Fibroblast of lung (primary cell): ENCODE data around the gene NAALADL1. TPM values are rescaled to one million over a fixed set of nuclear protein-coding genes. Genes with fewer than 3 reads are reported as not detected.

Experiments
- DNase-seq, 2 donors: peaks; one replicate each; pipeline versions ENCODE4 v3.0.0 to v3.0.0-alpha.2; 2010; ENCODE audit warnings: low read depth in 2 of 2
- H2AFZ ChIP-seq: 2 replicates; pipeline ENCODE4 v1.5.1; 2012; ENCODE audit warnings: low read length, control low read depth, inconsistent platforms
- H3K27ac ChIP-seq: 2 replicates; pipeline ENCODE4 v1.5.1; 2011; ENCODE audit warnings: low read length, control low read depth; ENCODE audit not compliant: insufficient read depth
- H3K27me3 ChIP-seq: 2 replicates; pipeline ENCODE4 v1.5.1; 2011; ENCODE audit warnings: mild to moderate bottlenecking, low read length; ENCODE audit not compliant: control insufficient read depth, insufficient read depth
- H3K36me3 ChIP-seq: 2 replicates; pipeline ENCODE4 v1.5.1; 2011; ENCODE audit warnings: low read length; ENCODE audit not compliant: control insufficient read depth, insufficient read depth
- H3K4me1 ChIP-seq: 2 replicates; pipeline ENCODE4 v1.5.1; 2011; ENCODE audit warnings: low read length; ENCODE audit not compliant: control insufficient read depth, insufficient read depth; ENCODE audit errors: extremely low read depth
- H3K4me2 ChIP-seq: 2 replicates; pipeline ENCODE4 v1.5.1; 2011; ENCODE audit warnings: low read length, control low read depth; ENCODE audit not compliant: insufficient read depth; ENCODE audit errors: extremely low read depth
- H3K4me3 ChIP-seq, 4 experiments: fragments of 200-600 bp in 1 of 4; sonication (generic) in 1 of 4; replicated peaks in 1 of 4; 2 replicates each; pipeline ENCODE4 v1.5.1; 2011 to 2016; ENCODE audit warnings: low read length in 4 of 4, low read depth in 3 of 4, mild to moderate bottlenecking in 3 of 4, control low read depth in 2 of 4, inconsistent platforms in 1 of 4, mixed read lengths in 1 of 4; ENCODE audit not compliant: insufficient read depth in 1 of 4; ENCODE audit errors: control extremely low read depth in 1 of 4
- H3K79me2 ChIP-seq: 2 replicates; pipeline ENCODE4 v1.5.1; 2012; ENCODE audit warnings: mild to moderate bottlenecking, low read length, inconsistent platforms; ENCODE audit not compliant: control insufficient read depth, insufficient read depth
- H3K9ac ChIP-seq: 2 replicates; pipeline ENCODE4 v1.5.1; 2011; ENCODE audit warnings: mild to moderate bottlenecking, low read length, control low read depth; ENCODE audit not compliant: insufficient read depth
- H3K9me3 ChIP-seq: 2 replicates; pipeline ENCODE4 v1.5.1; 2012; ENCODE audit warnings: low read depth, low read length; ENCODE audit not compliant: control insufficient read depth, insufficient read depth
- H4K20me1 ChIP-seq: 2 replicates; pipeline ENCODE4 v1.5.1; 2011; ENCODE audit warnings: low read length; ENCODE audit not compliant: control insufficient read depth, insufficient read depth; ENCODE audit errors: extremely low read depth
- CTCF ChIP-seq, 2 donors: IDR thresholded peaks in 1 of 2; conservative IDR thresholded peaks in 1 of 2; 1 replicate in 1 of 2; 2 replicates in 1 of 2; pipeline ENCODE4 v1.5.1; 2011 to 2012; ENCODE audit warnings: low read length in 2 of 2, control low read depth in 1 of 2, inconsistent platforms in 1 of 2, low read depth in 1 of 2, mild to moderate bottlenecking in 1 of 2
- EZH2 ChIP-seq: IDR thresholded peaks from 2 replicates; pipeline ENCODE4 v1.5.1; 2012; ENCODE audit warnings: low read length, control low read depth, mild to moderate bottlenecking; ENCODE audit errors: missing control alignments
- polyA plus RNA-seq, 2 donors: library from polyadenylated mRNA; depleted of rRNA in 1 of 2; stranded (reverse) in 1 of 2; unstranded in 1 of 2; fragments of >200 nt; gene quantifications; 2 replicates each; pipeline ENCODE4 v1.2.1, GENCODE V29; 2011 to 2012; ENCODE audit warnings: missing spikeins in 1 of 2
- total RNA-seq: library from RNA; depleted of rRNA; stranded (reverse); fragments of >200 nt; gene quantifications from 2 replicates; pipeline ENCODE4 v1.2.1, GENCODE V29; 2014

Gene NAALADL1
- total and polyA plus RNA-seq, 2 donors (not counting 1 experiment from before 2014, with no cell fraction given) = 14.9 to 35.5 TPM

- Histone ChIP-seq H4K20me1 (no peaks in the 10 kb centered on the region), H3K27ac (no peak overlapping the region), H3K79me2 (peaks cover 9% of the 10 kb centered on the region), H3K4me3 (no peak overlapping the region), H3K9ac (no peak overlapping the region), H3K4me2 (no peak overlapping the region), H3K27me3 (no peaks in the 10 kb centered on the region), H3K9me3 (no peaks in the 10 kb centered on the region), H3K4me1 (no peaks in the 10 kb centered on the region), H3K36me3 (peaks cover 8% of the 10 kb centered on the region), H2AFZ (no peak overlapping the region)
- no peak for DNase-seq
- TF ChIP-seq EZH2 = no peak
- no peak for TF ChIP-seq CTCF (conservative IDR thresholded peaks at IDR 0.05 in 1 of 2, IDR thresholded peaks at IDR 0.05 in 1 of 2; ENCODE audit: low read depth in 1 of 2, low read length in 2 of 2)
Measured at GRCh38 chr11:65042891-65043290, 15.5 kb downstream of the NAALADL1 start.

GRCh38 chr11:65040847-65041622 lies 17.3 kb downstream of the NAALADL1 start, which contains the start of gene SAC3D1:
Gene SAC3D1 (plus strand): TSS chr11:65041210. CDS start chr11:65041293, 83 bp downstream.
- H3K4me3 ChIP-seq = peak within 1 kb of the TSS; percentile 53 to 72 (median 66)
- H3K27me3 ChIP-seq = no peaks in the 10 kb centered on the region
- no peaks in the 10 kb centered on the region for H3K4me1 ChIP-seq
- H3K9me3 ChIP-seq = no peaks in the 10 kb centered on the region
- H3K4me2 ChIP-seq = peak within 1 kb of the TSS; percentile 81
- DNase-seq = peak; percentile 94
- H3K36me3 ChIP-seq = peaks cover 10% of the 10 kb centered on the region
- H4K20me1 ChIP-seq = no peaks in the 10 kb centered on the region
- peak within 1 kb of the TSS; percentile 52 for H3K9ac ChIP-seq
- peak within 1 kb of the TSS; percentile 63 for H3K27ac ChIP-seq
- TF ChIP-seq CTCF (conservative IDR thresholded peaks at IDR 0.05 in 1 of 2, IDR thresholded peaks at IDR 0.05 in 1 of 2; ENCODE audit: low read depth in 1 of 2, low read length in 2 of 2) = no peak
- no peak for TF ChIP-seq EZH2
- peaks cover 9% of the 10 kb centered on the region for H3K79me2 ChIP-seq
- peak within 1 kb of the TSS; percentile 64 for H2AFZ ChIP-seq

- no peak for TF ChIP-seq CTCF (conservative IDR thresholded peaks at IDR 0.05 in 1 of 2, IDR thresholded peaks at IDR 0.05 in 1 of 2; ENCODE audit: low read depth in 1 of 2, low read length in 2 of 2)
- no peak for TF ChIP-seq EZH2
- Histone ChIP-seq H3K4me1 (no peaks in the 10 kb centered on the region), H4K20me1 (no peaks in the 10 kb centered on the region), H3K4me3 (peak overlapping the region; percentile 53 to 72 (median 66)), H3K9me3 (no peaks in the 10 kb centered on the region), H3K36me3 (peaks cover 11% of the 10 kb centered on the region), H3K79me2 (peaks cover 9% of the 10 kb centered on the region), H3K9ac (peak overlapping the region; percentile 52), H3K27me3 (no peaks in the 10 kb centered on the region), H3K4me2 (peak overlapping the region; percentile 67), H2AFZ (peak overlapping the region; percentile 64), H3K27ac (peak overlapping the region; percentile 63)
- DNase-seq = no peak
Measured at GRCh38 chr11:65040520-65040846, 17.9 kb downstream of the NAALADL1 start.
